Testis (tissue), 2 donors: Measurements from ENCODE around the gene ARHGEF38.

ENCODE experiments used
- CTCF ChIP-seq, 3 experiments: fragments of 450-650 bp in 2 of 3; fragments of 200-600 bp in 1 of 3; sonication (generic) in 1 of 3; IDR thresholded peaks; one replicate each; pipeline ENCODE4 v1.5.1; 2016 to 2019; ENCODE audit warnings: antibody characterized with exemption in 3 of 3, mild to moderate bottlenecking in 2 of 3, moderate library complexity in 1 of 3
- POLR2A ChIP-seq: fragments of 450-650 bp; IDR thresholded peaks from one replicate; pipeline ENCODE4 v1.6.1; 2017; ENCODE audit warnings: antibody characterized with exemption, mild to moderate bottlenecking, moderate library complexity

GRCh38 chr4:105651884-105652283, 99.5 kb downstream of the ARHGEF38 start:
- TF ChIP-seq CTCF (IDR thresholded peaks at IDR 0.05) (no peak), POLR2A (no peak)
